ENCODE results near the gene KIR2DL3.
A peak's percentile ranks its signal among the peaks of the same experiment; 100 is the strongest.
"Not testable (repeated sequence)": the region's sequence is repeated elsewhere in the genome, so short reads cannot be mapped to it uniquely, and the experiment has no call there.

Gene KIR2DL3

DNA sequence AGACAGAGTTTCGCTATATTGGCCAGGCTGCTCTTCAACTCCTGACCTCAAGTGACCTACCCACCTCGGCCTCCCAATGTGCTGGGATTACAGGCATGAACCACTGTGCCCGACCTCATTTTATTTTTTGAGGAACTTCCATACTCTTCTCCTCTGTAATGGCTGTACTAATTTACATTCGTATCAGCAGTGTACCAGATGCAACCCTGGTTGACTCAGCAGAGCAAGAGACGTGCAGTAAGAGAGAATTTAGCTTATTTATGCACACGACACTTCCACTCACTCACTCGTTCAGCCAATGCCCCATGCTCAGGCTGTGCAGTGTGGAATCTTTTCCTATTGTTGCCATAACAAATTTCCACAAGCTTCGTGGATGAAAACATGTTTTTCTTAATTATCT lies 7.1 kb upstream of the KIR2DL3 start:
- no peaks in the 10 kb centered on the region for H3K36me3 ChIP-seq
- no peak overlapping the region for H3K4me3 ChIP-seq (ENCODE audit: low read depth in 1 of 2, low read length in 1 of 2)
- H3K27me3 ChIP-seq: peaks cover 17% of the 10 kb centered on the region
- H3K4me1 ChIP-seq (ENCODE audit: control insufficient read depth in 1 of 2, insufficient read depth in 1 of 2, low read depth in 1 of 2, low read length in 1 of 2): no peaks in the 10 kb centered on the region
- no peak overlapping the region for H3K27ac ChIP-seq
- TF ChIP-seq, protein P1, sequence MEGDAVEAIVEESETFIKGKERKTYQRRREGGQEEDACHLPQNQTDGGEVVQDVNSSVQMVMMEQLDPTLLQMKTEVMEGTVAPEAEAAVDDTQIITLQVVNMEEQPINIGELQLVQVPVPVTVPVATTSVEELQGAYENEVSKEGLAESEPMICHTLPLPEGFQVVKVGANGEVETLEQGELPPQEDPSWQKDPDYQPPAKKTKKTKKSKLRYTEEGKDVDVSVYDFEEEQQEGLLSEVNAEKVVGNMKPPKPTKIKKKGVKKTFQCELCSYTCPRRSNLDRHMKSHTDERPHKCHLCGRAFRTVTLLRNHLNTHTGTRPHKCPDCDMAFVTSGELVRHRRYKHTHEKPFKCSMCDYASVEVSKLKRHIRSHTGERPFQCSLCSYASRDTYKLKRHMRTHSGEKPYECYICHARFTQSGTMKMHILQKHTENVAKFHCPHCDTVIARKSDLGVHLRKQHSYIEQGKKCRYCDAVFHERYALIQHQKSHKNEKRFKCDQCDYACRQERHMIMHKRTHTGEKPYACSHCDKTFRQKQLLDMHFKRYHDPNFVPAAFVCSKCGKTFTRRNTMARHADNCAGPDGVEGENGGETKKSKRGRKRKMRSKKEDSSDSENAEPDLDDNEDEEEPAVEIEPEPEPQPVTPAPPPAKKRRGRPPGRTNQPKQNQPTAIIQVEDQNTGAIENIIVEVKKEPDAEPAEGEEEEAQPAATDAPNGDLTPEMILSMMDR (IDR thresholded peaks at IDR 0.05): no peak
- H3K9me3 ChIP-seq: no peaks in the 10 kb centered on the region

DNA sequence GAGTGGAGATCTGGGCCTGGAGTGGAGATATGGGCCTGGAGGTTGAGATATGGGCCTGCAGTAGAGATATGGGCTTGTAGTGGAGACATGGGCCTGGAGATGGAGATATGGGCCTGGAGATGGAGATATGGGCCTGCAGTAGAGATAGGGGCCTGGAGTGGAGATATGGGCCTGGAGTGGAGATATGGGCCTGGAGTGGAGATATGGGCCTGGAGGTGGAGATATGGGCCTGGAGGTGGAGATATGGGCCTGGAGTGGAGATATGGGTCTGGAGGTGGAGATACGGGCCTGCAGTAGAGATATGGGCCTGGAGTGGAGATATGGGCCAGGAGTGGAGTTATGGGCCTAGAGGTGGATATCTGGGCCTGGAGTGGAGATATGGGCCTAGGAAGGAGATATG lies 402 bp downstream of the KIR2DL3 start:
- H3K4me3 ChIP-seq (ENCODE audit: low read depth in 1 of 2, low read length in 1 of 2): no peak overlapping the region
- no peaks in the 10 kb centered on the region for H3K9me3 ChIP-seq

DNA sequence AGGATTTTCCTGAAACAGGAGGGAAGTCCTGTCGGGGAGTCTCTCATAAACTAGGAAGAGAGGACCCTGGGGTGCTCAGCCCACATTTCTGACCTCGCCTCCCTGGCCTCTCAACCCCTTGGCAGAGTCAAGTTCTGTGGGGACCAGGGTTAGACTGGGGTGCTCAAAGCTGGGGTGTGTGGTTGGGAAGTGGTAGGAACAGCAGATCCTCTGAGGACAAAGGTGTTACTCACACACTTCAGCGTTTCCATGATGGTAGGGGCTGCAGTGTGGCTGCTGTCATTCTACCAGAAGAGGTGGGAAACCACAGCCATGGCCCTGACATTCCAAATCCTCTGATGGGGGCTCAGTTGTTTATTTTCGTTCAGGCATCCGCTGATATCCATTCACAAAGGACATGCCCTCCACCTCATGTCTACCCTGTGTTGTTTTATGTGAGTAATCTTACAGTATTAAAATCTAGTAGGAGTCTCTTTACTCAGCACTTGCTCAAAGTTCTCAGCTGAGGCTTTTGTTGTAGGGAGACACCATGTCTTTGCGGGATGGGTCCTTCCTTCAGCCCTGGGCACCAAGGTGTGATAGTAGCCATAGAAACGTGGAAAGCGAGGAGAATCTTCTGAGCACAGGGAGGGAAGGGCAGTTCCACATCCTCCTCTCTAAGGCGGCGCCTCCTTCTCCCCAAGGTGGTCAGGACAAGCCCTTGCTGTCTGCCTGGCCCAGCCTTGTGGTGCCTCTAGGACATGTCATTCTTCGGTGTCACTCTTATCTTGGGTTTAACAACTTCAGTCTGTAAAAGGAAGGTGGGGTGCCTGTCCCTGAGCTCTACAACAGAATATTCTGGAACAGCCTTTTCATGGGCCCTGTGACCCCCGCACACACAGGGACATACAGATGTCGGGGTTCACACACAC lies 1.5 kb downstream of the KIR2DL3 start:
- Histone ChIP-seq H3K27me3 (no peaks in the 10 kb centered on the region), H3K9me3 (no peaks in the 10 kb centered on the region), H3K4me3 (ENCODE audit: low read depth in 1 of 2, low read length in 1 of 2) (no peak overlapping the region), H3K27ac (no peak overlapping the region), H3K36me3 (no peaks in the 10 kb centered on the region), H3K4me1 (ENCODE audit: control insufficient read depth in 1 of 2, insufficient read depth in 1 of 2, low read depth in 1 of 2, low read length in 1 of 2) (peaks cover 18 to 21% of the 10 kb centered on the region in 2 experiments)
- TF ChIP-seq, protein P1 (IDR thresholded peaks at IDR 0.05): no peak

More for the DNA sequence above, 402 bp downstream of the KIR2DL3 start:
- no peaks in the 10 kb centered on the region for H3K36me3 ChIP-seq
- H3K27ac ChIP-seq: no peak overlapping the region
- TF ChIP-seq, protein P1 (IDR thresholded peaks at IDR 0.05): no peak
- no peaks in the 10 kb centered on the region for H3K27me3 ChIP-seq
- peaks cover 18 to 21% of the 10 kb centered on the region in 2 experiments for H3K4me1 ChIP-seq (ENCODE audit: control insufficient read depth in 1 of 2, insufficient read depth in 1 of 2, low read depth in 1 of 2, low read length in 1 of 2)

DNA sequence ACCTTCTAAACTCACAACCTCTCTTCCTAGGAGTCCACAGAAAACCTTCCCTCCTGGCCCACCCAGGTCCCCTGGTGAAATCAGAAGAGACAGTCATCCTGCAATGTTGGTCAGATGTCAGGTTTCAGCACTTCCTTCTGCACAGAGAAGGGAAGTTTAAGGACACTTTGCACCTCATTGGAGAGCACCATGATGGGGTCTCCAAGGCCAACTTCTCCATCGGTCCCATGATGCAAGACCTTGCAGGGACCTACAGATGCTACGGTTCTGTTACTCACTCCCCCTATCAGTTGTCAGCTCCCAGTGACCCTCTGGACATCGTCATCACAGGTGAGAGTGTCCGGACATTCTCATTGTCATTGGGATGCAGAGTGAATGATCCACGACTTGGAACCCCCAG lies 3.6 kb downstream of the KIR2DL3 start:
- Histone ChIP-seq H3K27ac (peak overlapping the region; percentile 71), H3K4me1 (ENCODE audit: control insufficient read depth in 1 of 2, insufficient read depth in 1 of 2, low read depth in 1 of 2, low read length in 1 of 2) (peaks cover 21 to 25% of the 10 kb centered on the region in 2 experiments)
- H3K4me3 ChIP-seq (ENCODE audit: low read depth in 1 of 2, low read length in 1 of 2); H3K9me3 ChIP-seq; H3K36me3 ChIP-seq; H3K27me3 ChIP-seq: not testable (repeated sequence)

DNA sequence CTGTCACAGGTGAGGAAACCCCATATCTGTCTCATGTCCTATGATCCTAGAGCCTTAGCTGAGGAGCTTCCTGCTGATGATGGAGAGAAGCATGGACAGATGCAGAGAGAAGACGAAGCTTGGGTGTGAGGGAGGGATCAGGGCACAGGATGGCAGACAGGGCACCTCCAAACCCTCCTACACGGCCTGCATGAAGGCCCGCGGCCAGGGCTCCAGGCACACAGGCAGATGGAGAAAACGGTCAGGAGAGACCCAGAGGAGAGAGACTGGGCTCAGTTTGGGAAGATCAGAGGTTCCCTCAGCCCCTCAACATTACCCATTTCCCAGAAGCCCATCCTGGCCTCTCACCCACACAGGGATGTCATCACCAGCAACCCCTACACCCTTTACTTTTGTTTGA lies 5.8 kb downstream of the KIR2DL3 start:
- not testable (repeated sequence) for H3K4me3 ChIP-seq (ENCODE audit: low read depth in 1 of 2, low read length in 1 of 2); H3K27ac ChIP-seq; H3K27me3 ChIP-seq; H3K36me3 ChIP-seq; H3K9me3 ChIP-seq
- H3K4me1 ChIP-seq (ENCODE audit: control insufficient read depth in 1 of 2, insufficient read depth in 1 of 2, low read depth in 1 of 2, low read length in 1 of 2): peaks cover 37 to 40% of the 10 kb centered on the region in 2 experiments

DNA sequence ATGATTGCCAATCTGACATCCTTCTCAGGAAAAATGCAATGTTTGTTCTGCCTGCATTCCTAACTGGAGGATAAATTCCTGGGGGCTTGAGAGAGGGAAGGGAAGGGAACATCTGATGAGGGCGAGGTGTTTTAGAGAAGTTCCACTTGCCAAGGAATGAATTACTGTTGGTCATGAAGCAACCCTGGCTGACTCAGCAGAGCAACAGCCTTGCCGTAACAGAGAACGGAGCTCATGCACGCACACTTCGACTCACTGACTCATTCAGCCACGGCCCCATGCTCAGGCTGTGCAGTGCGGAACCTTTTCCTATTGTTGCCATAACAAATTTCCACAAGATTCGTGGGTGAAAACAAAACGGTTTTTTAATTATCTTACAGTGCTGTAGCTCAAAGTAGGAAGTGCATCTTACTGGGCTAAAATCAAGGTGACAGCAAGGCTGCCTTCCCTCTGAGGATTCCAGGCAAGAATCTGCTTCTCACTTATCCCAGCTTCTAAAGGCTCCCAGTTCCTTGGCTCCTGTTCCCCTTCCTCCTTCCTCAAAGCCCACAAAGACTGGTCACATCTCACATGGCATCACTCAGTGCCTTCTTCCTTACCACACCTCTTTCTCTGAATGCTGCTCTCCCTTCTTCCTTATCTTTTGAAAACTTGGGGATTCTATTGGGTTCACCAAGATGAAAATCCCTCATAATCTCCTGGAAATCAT lies 9.5 kb downstream of the KIR2DL3 start:
- not testable (repeated sequence) for H3K4me3 ChIP-seq (ENCODE audit: low read depth in 1 of 2, low read length in 1 of 2); H3K36me3 ChIP-seq; H3K9me3 ChIP-seq; H3K27me3 ChIP-seq
- H3K27ac ChIP-seq: peak overlapping the region; percentile 78
- peaks cover 18 to 19% of the 10 kb centered on the region in 2 experiments for H3K4me1 ChIP-seq (ENCODE audit: control insufficient read depth in 1 of 2, insufficient read depth in 1 of 2, low read depth in 1 of 2, low read length in 1 of 2)

DNA sequence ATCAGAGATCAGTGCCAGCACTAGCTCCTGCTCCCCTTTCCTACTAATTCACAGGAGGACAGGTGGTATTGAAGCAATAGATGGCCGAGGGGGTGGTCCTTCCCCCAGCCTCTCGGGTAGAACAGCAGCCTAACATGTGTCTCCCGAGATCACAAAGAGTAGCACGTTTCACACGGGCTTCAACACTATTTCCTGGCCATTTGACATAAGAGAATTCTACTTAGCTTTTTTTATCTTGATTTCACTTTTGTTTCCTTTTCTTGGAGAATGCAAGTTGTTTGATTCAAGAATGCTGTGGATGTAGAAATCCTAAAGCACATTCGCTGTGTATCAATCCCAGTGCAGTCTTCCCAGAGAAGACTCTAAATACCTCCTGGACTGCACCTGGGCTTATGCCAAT lies 12.0 kb downstream of the KIR2DL3 start:
- H3K27ac ChIP-seq: not testable (repeated sequence)

DNA sequence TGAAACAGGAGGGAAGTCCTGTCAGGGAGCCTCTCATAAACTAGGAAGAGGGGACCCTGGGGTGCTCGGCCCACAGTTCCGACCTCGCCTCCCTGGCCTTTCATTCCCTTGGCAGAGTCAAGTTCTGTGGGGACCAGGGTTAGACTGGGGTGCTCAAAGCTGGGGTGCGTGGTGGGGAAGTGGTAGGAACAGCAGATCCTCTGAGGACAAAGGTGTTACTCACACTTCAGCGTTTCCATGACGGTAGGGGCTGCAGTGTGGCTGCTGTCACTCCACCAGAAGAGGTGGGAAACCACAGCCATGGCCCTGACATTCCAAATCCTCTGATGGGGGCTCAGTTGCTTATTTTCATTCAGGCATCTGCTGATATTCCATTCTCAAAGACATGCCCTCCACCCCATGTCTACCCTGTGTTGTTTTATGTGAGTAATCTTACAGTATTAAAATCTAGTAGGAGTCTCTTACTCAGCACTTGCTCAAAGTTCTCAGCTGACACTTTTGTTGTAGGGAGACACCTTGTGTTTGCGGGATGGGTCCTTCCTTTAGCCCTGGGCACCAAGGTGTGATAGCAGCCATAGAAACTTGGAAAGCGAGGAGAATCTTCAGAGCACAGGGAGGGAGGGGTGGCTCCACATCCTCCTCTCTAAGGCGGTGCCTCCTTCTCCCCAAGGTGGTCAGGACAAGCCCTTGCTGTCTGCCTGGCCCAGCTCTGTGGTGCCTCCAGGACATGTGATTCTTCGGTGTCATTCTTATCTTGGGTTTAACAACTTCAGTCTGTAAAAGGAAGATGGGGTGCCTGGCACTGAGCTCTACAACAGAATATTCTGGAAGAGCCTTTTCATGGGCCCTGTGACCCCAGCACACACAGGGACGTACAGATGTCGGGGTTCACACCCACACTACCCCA lies 18.1 kb downstream of the KIR2DL3 start:
- not testable (repeated sequence) for H3K27ac ChIP-seq; H3K36me3 ChIP-seq; H3K27me3 ChIP-seq; H3K4me3 ChIP-seq (ENCODE audit: low read depth in 1 of 2, low read length in 1 of 2); H3K9me3 ChIP-seq
- H3K4me1 ChIP-seq (ENCODE audit: control insufficient read depth in 1 of 2, insufficient read depth in 1 of 2, low read depth in 1 of 2, low read length in 1 of 2): peaks cover 13 to 22% of the 10 kb centered on the region in 2 experiments

More for the DNA sequence above, 12.0 kb downstream of the KIR2DL3 start:
- H3K4me1 ChIP-seq (ENCODE audit: control insufficient read depth in 1 of 2, insufficient read depth in 1 of 2, low read depth in 1 of 2, low read length in 1 of 2): peaks cover 18 to 19% of the 10 kb centered on the region in 2 experiments
- H3K9me3 ChIP-seq; H3K4me3 ChIP-seq (ENCODE audit: low read depth in 1 of 2, low read length in 1 of 2); H3K36me3 ChIP-seq; H3K27me3 ChIP-seq: not testable (repeated sequence)

DNA sequence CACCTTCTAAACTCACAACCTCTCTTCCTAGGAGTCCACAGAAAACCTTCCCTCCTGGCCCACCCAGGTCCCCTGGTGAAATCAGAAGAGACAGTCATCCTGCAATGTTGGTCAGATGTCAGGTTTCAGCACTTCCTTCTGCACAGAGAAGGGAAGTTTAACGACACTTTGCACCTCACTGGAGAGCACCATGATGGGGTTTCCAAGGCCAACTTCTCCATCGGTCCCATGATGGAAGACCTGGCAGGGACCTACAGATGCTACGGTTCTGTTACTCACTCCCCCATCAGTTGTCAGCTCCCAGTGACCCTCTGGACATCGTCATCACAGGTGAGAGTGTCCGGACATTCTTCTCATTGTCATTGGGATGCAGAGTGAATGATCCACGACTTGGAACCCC lies 20.3 kb downstream of the KIR2DL3 start:
- Histone ChIP-seq H3K27ac (peak overlapping the region; percentile 80), H3K4me1 (ENCODE audit: control insufficient read depth in 1 of 2, insufficient read depth in 1 of 2, low read depth in 1 of 2, low read length in 1 of 2) (peaks cover 15 to 26% of the 10 kb centered on the region in 2 experiments)
- not testable (repeated sequence) for H3K9me3 ChIP-seq; H3K4me3 ChIP-seq (ENCODE audit: low read depth in 1 of 2, low read length in 1 of 2); H3K36me3 ChIP-seq; H3K27me3 ChIP-seq

DNA sequence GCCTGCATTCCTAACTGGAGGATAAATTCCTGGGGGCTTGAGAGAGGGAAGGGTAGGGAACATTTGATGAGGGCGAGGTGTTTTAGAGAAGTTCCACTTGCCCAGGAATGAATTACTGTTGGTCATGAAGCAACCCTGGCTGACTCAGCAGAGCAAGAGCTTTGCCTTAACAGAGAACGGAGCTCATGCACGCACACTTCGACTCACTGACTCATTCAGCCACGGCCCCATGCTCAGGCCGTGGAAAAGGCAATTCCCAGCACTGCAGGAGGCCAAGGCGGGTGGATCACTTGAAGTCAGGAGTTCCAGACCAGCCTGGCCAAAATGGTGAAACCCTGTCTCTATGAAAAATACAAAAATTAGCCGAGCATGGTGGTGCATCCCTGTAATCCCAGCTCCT lies 25.9 kb downstream of the KIR2DL3 start:
- not testable (repeated sequence) for H3K36me3 ChIP-seq
- peak overlapping the region; percentile 78 for H3K27ac ChIP-seq

More for the DNA sequence above, 25.9 kb downstream of the KIR2DL3 start:
- peaks cover 19 to 24% of the 10 kb centered on the region in 2 experiments for H3K4me1 ChIP-seq (ENCODE audit: control insufficient read depth in 1 of 2, insufficient read depth in 1 of 2, low read depth in 1 of 2, low read length in 1 of 2)
- not testable (repeated sequence) for H3K9me3 ChIP-seq, H3K27me3 ChIP-seq
- peak overlapping the region; percentile 15 to 21 for H3K4me3 ChIP-seq (ENCODE audit: low read depth in 1 of 2, low read length in 1 of 2)

All from neutrophil (primary cell).